GM12878 (cell line): ENCODE measurements around the gene ERN2.

ENCODE experiments used
- EZH2 ChIP-seq: IDR thresholded peaks from 2 replicates; pipeline ENCODE4 v1.6.1; 2012; ENCODE audit warnings: low read depth, mild to moderate bottlenecking, control low read depth, inconsistent platforms, low read length, borderline replicate concordance; ENCODE audit not compliant: control insufficient read depth
- FOXK2 ChIP-seq: fragments of 450-650 bp; IDR thresholded peaks from 2 replicates; pipeline ENCODE4 v1.6.1; 2017; ENCODE audit warnings: mild to moderate bottlenecking, moderate library complexity
- POLR2A ChIP-seq: IDR thresholded peaks from 2 replicates; pipeline ENCODE4 v1.6.1; 2011; ENCODE audit warnings: low read depth, mild to moderate bottlenecking, low read length
- TF ChIP-seq, protein P1 (sequence below), 3 experiments: IDR thresholded peaks in 2 of 3; conservative IDR thresholded peaks in 1 of 3; 2 replicates each; pipeline ENCODE4 v1.5.1; 2011; ENCODE audit warnings: low read depth in 3 of 3, low read length in 3 of 3, mild to moderate bottlenecking in 3 of 3, control low read depth in 2 of 3, moderate library complexity in 2 of 3, inconsistent platforms in 1 of 3, mixed read lengths in 1 of 3; ENCODE audit not compliant: control insufficient read depth in 2 of 3, insufficient read depth in 1 of 3; ENCODE audit errors: extremely low read depth in 1 of 3

DNA sequence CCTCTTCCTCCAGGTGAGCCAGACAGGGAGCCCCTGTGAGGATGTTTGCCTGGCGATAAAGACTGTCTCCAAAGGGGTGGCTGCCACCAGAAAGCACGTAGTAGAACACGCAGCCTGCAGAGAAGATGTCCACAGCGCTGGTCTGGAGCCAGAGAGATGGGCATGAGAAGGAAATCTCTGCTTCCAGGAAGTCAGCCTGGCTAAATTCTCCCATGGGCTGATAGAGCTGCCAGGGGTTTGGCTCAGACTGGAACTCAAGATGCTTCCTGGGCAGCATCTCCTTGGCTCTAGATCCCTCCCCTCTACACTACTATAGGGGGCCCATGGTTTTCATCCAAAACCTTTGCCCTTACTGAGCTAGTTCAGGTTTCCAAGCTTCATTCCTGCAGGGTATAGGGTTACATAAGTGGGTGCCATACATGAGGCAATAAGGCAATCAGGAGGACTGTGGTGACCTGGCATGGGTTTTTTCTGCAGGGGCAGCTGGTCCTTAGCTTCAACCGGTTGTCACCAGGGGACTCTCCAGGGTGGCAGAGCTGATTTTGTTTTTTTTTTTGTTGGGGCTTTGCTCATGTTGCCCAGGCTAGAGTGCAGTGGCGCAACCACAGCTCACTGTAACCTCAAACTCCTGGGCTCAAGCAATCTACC, 20.7 kb downstream of the ERN2 start:
- TF ChIP-seq FOXK2 (no peak), EZH2 (no peak), POLR2A (no peak)
- TF ChIP-seq, protein P1, sequence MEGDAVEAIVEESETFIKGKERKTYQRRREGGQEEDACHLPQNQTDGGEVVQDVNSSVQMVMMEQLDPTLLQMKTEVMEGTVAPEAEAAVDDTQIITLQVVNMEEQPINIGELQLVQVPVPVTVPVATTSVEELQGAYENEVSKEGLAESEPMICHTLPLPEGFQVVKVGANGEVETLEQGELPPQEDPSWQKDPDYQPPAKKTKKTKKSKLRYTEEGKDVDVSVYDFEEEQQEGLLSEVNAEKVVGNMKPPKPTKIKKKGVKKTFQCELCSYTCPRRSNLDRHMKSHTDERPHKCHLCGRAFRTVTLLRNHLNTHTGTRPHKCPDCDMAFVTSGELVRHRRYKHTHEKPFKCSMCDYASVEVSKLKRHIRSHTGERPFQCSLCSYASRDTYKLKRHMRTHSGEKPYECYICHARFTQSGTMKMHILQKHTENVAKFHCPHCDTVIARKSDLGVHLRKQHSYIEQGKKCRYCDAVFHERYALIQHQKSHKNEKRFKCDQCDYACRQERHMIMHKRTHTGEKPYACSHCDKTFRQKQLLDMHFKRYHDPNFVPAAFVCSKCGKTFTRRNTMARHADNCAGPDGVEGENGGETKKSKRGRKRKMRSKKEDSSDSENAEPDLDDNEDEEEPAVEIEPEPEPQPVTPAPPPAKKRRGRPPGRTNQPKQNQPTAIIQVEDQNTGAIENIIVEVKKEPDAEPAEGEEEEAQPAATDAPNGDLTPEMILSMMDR (IDR thresholded peaks at IDR 0.05 in 2 of 3, conservative IDR thresholded peaks at IDR 0.05 in 1 of 3; ENCODE audit: control insufficient read depth in 2 of 3, extremely low read depth in 1 of 3, insufficient read depth in 1 of 3, low read depth in 3 of 3, low read length in 3 of 3): no peak
